OCI-LY7 (cell line): ENCODE results near the gene KLHL3. TPM values are rescaled to one million over a fixed set of nuclear protein-coding genes. Genes with fewer than 3 reads are reported as not detected.

Experiments
- BruUV-seq: library from RNA; stranded (reverse); fragments of 400-500 nt; replicated peaks from 2 replicates; lab custom pipeline; 2021; lab: Mats Ljungman, UMichigan
- CTCF ChIA-PET: fragments of 300-600 bp; sonication (Branson Sonifier 250); formaldehyde crosslinking; loops from one replicate; lab custom pipeline; 2022; ENCODE audit warnings: antibody characterized with exemption; ENCODE audit not compliant: unreplicated experiment; lab: Charles Lee
- POLR2A ChIA-PET: fragments of 300-600 bp; sonication (Branson Sonifier 250); formaldehyde crosslinking; loops from one replicate; lab custom pipeline; 2022; ENCODE audit warnings: antibody characterized with exemption; lab: Charles Lee
- DNase-seq: peaks from one replicate; pipeline ENCODE4 v3.0.0-alpha.2; 2015; ENCODE audit warnings: low spot score
- H2AFZ ChIP-seq: fragments of 200-600 bp; sonication (generic), shearing (Covaris generic); 2 replicates; pipeline ENCODE4 v1.6.1; 2014; ENCODE audit warnings: mild to moderate bottlenecking, antibody characterized with exemption, low read length, moderate library complexity
- H3K27ac ChIP-seq: fragments of 200-600 bp; sonication (generic); 2 replicates; pipeline ENCODE4 v1.5.1; 2014; ENCODE audit warnings: mixed run types, low read depth, mild to moderate bottlenecking, moderate library complexity, low read length, inconsistent platforms; ENCODE audit not compliant: poor library complexity, severe bottlenecking
- H3K36me3 ChIP-seq: fragments of 200-600 bp; sonication (generic); 2 replicates; pipeline ENCODE4 v1.6.1; 2014; ENCODE audit warnings: mild to moderate bottlenecking, antibody characterized with exemption, low read length, moderate library complexity, mixed read lengths; ENCODE audit not compliant: insufficient read depth
- H3K4me1 ChIP-seq: fragments of 200-600 bp; sonication (generic); 2 replicates; pipeline ENCODE4 v1.5.1; 2014; ENCODE audit warnings: mild to moderate bottlenecking, low read length; ENCODE audit not compliant: insufficient read depth, poor library complexity, severe bottlenecking
- H3K4me2 ChIP-seq: fragments of 200-600 bp; sonication (generic); 2 replicates; pipeline ENCODE4 v1.6.1; 2014; ENCODE audit warnings: mild to moderate bottlenecking, low read length
- H3K4me3 ChIP-seq: fragments of 200-600 bp; sonication (generic); 2 replicates; pipeline ENCODE4 v1.5.1; 2014; ENCODE audit warnings: mild to moderate bottlenecking, low read depth, low read length; ENCODE audit not compliant: poor library complexity, severe bottlenecking
- H3K79me2 ChIP-seq: fragments of 200-600 bp; sonication (generic); 2 replicates; pipeline ENCODE4 v1.6.1; 2016; ENCODE audit warnings: low read depth, mild to moderate bottlenecking, low read length, moderate library complexity, mixed read lengths; ENCODE audit not compliant: insufficient read depth
- H3K9me2 ChIP-seq: fragments of 200-600 bp; sonication (generic); 2 replicates; pipeline ENCODE4 v1.6.1; 2016; ENCODE audit warnings: mild to moderate bottlenecking, low read length, mixed read lengths; ENCODE audit not compliant: insufficient read depth
- H3K9me3 ChIP-seq: fragments of 200-600 bp; sonication (generic); 2 replicates; pipeline ENCODE4 v1.6.1; 2014; ENCODE audit warnings: mild to moderate bottlenecking, mixed run types, low read length, mixed read lengths
- H4K20me1 ChIP-seq: fragments of 200-600 bp; sonication (generic); 2 replicates; pipeline ENCODE4 v1.6.1; 2014; ENCODE audit warnings: mild to moderate bottlenecking, antibody characterized with exemption, low read length, moderate library complexity, mixed read lengths; ENCODE audit not compliant: insufficient read depth
- CTCF ChIP-seq: fragments of 200-600 bp; sonication (generic); conservative IDR thresholded peaks from 2 replicates; pipeline ENCODE4 v1.5.1; 2014; ENCODE audit warnings: mild to moderate bottlenecking, antibody characterized with exemption, low read length, moderate library complexity, mixed read lengths
- EZH2phosphoT487 ChIP-seq: fragments of 200-600 bp; sonication (generic); IDR thresholded peaks from 2 replicates; pipeline ENCODE4 v1.6.1; 2018; ENCODE audit warnings: low read depth, borderline replicate concordance, mild to moderate bottlenecking, mixed run types, antibody characterized with exemption, low read length, moderate library complexity, mixed read lengths
- intact Hi-C: fragments of 100-400 bp; cut with micrococcal nuclease; formaldehyde crosslinking; loops from one replicate; pipeline ENCODE4 v1.10.0; 2022; ENCODE audit not compliant: unreplicated experiment
- total RNA-seq, 2 experiments: library from RNA; depleted of rRNA in 1 of 2; stranded (reverse); fragments of >200 nt in 1 of 2; shearing (Covaris generic) in 1 of 2; gene quantifications; 2 replicates each; pipeline ENCODE4 v1.2.3, GENCODE V29; 2014 to 2022

Gene KLHL3
- total RNA-seq, 2 experiments from 2014 or later: 0.28 to 6.2 TPM

- no peak overlapping the region for H2AFZ ChIP-seq
- POLR2A ChIA-PET: no interaction called here
These were observed 69.0 kb downstream of the KLHL3 start for GRCh38 chr5:137666901-137667300.

GRCh38 chr5:137666461-137666850, 69.4 kb downstream of the KLHL3 start:
- ChIA-PET POLR2A (no interaction called here), CTCF (no interaction called here)
- Histone ChIP-seq H3K9me3 (no peaks in the 10 kb centered on the region), H3K36me3 (no peaks in the 10 kb centered on the region), H3K27ac (no peak overlapping the region), H3K4me1 (no peaks in the 10 kb centered on the region), H3K79me2 (no peaks in the 10 kb centered on the region), H3K9me2 (no peaks in the 10 kb centered on the region), H4K20me1 (no peaks in the 10 kb centered on the region), H2AFZ (no peak overlapping the region), H3K4me2 (no peak overlapping the region), H3K4me3 (no peak overlapping the region)
- TF ChIP-seq EZH2phosphoT487 (no peak), CTCF (no peak)
- no peak for DNase-seq
- intact Hi-C loops: no loop called here
- BruUV-seq: no TSS peak

More at GRCh38 chr5:137666901-137667300, 69.0 kb downstream of the KLHL3 start:
- CTCF ChIA-PET: no interaction called here
- no peaks in the 10 kb centered on the region for H3K9me2 ChIP-seq
- intact Hi-C loops: no loop called here
- no TSS peak for BruUV-seq
- H3K4me2 ChIP-seq: no peak overlapping the region
- H3K9me3 ChIP-seq: no peaks in the 10 kb centered on the region
- no peak for DNase-seq
- H3K4me1 ChIP-seq: no peaks in the 10 kb centered on the region
- H3K27ac ChIP-seq: no peak overlapping the region
- no peak overlapping the region for H3K4me3 ChIP-seq
- TF ChIP-seq EZH2phosphoT487 (no peak), CTCF (no peak)
- H3K36me3 ChIP-seq: no peaks in the 10 kb centered on the region
- no peaks in the 10 kb centered on the region for H4K20me1 ChIP-seq
- no peaks in the 10 kb centered on the region for H3K79me2 ChIP-seq

GRCh38 chr5:137665678-137666460, 70.0 kb downstream of the KLHL3 start:
- H3K4me2 ChIP-seq: no peak overlapping the region
- no peaks in the 10 kb centered on the region for H3K4me1 ChIP-seq
- H3K27ac ChIP-seq: no peak overlapping the region
- no peaks in the 10 kb centered on the region for H3K79me2 ChIP-seq
- no peak overlapping the region for H2AFZ ChIP-seq
- ChIA-PET CTCF (no interaction called here), POLR2A (no interaction called here)
- TF ChIP-seq CTCF (no peak), EZH2phosphoT487 (no peak)
- intact Hi-C loops: no loop called here
- H3K9me2 ChIP-seq: no peaks in the 10 kb centered on the region
- BruUV-seq: no TSS peak
- DNase-seq: no peak
- H4K20me1 ChIP-seq: no peaks in the 10 kb centered on the region
- H3K4me3 ChIP-seq: no peak overlapping the region
- no peaks in the 10 kb centered on the region for H3K36me3 ChIP-seq
- H3K9me3 ChIP-seq: no peaks in the 10 kb centered on the region
